ENCODE results near the gene CTNNA2. TPM values are rescaled to one million over a fixed set of nuclear protein-coding genes. Genes with fewer than 3 reads are reported as not detected.

The CTNNA2 gene
- total RNA-seq, 1 donor from 2014 or later, result not detected

DNA sequence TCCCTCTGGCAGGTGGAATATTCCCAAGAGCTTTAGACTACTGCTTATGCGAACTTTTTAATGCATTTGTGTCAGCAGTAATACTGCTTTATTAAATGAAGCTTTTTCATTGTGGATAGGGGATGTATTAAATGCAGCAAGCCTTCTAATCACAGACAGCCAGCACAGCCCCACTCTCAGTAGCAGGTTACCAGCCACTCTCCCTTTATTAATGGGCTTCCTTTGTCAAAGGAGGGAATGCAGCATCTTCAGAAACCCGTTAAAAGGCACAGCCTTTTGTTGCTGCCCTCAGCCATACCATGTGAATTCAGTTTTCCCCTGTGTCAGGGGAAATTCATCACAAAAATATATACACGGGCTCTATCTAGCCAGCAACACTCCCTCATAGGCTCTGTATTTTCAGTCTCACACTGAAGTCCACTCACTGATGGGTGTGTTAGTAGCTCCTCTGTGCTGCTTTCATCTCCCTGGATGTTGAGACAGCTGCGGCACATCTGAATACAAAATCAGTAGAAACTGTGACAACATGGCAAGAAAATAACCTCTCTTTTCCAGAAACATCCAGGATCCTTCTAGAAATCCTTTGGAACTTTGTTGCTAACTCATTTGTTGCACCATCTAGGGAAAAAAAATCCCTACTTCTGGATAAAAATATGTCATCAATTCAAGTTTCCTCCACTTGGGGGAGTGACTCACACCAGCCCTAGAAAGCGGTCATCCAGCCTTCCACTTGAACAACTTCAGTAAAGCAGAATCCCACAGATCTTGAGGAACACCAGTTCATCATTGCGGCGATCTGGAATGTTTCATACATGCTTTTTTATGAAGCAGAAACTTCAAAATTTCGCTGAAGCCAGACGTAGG lies 743.3 kb downstream of the CTNNA2 start:
- no peak for DNase-seq (ENCODE audit: low read depth, low spot score)

DNA sequence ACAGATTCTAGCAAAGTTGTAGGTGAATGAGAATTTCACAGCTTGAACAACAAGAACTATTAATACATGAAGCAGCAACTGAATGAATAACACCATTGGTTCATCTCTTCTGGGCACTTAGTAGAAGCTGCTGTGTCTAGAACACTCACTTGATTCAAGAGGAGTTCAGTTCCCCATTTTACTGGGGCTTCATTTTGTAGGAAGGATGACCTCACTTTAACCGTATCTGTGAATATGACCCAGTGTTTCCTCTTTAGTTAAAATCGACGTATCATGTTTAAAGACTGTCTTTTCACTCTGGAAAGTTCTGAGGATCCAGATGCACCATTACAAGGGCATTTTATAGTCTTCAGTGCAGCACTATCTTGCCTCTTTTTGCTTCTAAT lies 743.9 kb downstream of the CTNNA2 start:
- no peak for DNase-seq (ENCODE audit: low read depth, low spot score)

GRCh38 chr2:80257450-80257849 lies 744.6 kb downstream of the CTNNA2 start:
- DNase-seq (ENCODE audit: low read depth, low spot score), result no peak

GRCh38 chr2:80258341-80258740 lies 745.5 kb downstream of the CTNNA2 start:
- no peak for DNase-seq (ENCODE audit: low read depth, low spot score)

GRCh38 chr2:80258793-80259192 lies 745.9 kb downstream of the CTNNA2 start:
- DNase-seq (ENCODE audit: low read depth, low spot score), result no peak

DNA sequence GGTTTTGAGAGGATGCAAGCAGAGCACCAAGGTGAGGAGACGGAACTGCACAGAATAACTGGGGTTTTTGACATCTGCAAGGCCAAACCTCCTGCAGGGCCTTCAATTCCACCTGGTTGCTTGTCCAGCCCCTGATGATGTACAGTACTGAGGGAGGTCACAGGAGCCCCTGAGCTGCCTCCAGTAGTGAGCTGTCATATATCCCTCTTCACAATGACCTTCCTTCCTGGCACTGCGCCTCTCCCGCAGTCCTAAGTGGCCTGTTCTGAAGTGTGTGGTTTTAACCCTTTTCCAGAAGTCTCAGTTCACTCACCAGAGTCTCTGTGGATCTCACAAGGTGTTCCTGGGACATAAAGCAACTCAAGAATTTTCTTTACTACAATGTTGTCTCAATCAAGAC lies 746.4 kb downstream of the CTNNA2 start:
- DNase-seq (ENCODE audit: low read depth, low spot score), result no peak

DNA sequence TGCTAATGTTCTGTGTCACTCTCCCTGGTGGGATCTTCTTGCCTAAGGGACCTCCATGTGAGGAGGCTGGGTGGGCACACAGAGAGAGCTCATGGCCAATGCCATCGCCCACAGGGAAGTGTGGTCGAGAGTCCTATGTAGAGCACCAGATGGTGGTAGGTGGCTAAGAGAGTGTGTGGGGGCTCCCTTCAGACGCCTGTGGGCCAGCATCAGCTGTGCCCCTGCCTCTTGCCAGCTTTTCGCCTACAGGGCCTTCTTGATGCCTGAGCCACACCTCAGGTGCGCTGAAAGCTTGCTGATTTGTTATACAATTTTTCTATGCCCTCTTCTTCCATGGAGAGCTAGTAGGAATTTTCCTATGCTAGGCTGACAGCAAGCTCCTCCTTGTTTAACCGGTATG lies 753.4 kb downstream of the CTNNA2 start:
- DNase-seq (ENCODE audit: low read depth, low spot score), result no peak

DNA sequence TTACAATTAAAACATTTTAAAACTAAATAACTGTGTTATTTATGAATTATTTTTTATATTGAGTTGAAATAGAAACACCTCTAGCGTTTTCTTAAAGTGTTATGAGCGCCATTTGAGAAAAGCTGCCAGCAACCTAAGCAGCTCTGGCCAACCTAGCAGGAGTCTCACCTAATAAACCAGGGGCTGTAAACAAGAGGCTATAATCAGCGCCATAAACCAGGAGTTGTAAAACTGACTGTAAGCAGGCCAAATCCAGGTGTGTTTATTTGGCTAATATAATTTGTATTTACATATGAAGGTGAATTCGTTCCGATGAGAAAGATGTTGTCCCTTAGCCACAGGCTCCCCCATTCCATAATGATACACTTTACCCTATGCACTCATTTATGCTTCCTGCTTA lies 757.0 kb downstream of the CTNNA2 start:
- no peak for DNase-seq (ENCODE audit: low read depth, low spot score)

DNA sequence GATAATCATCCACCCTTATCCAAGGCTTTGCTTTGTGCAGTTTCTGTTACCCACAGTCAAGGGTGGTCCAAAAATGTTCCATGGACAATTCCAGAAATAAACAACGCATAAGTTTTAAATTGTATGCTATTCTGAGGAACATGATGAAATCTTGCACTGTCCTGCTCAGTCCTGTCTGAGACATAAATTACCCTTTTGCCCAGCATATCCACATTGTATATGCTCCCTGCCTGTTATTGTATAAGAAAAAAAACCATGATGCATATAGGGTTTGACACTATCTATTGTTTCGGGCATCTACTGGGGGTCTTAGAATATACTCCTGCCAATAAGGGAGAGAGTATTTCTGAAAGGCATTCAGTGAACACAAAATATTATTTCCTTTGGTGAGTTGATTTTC lies 767.7 kb downstream of the CTNNA2 start:
- DNase-seq (ENCODE audit: low read depth, low spot score), result no peak

GRCh38 chr2:80281049-80281448 lies 768.2 kb downstream of the CTNNA2 start:
- no peak for DNase-seq (ENCODE audit: low read depth, low spot score)

- DNase-seq (ENCODE audit: low read depth, low spot score), result no peak
Measured at GRCh38 chr2:80288576-80288975, 775.7 kb downstream of the CTNNA2 start.

DNA sequence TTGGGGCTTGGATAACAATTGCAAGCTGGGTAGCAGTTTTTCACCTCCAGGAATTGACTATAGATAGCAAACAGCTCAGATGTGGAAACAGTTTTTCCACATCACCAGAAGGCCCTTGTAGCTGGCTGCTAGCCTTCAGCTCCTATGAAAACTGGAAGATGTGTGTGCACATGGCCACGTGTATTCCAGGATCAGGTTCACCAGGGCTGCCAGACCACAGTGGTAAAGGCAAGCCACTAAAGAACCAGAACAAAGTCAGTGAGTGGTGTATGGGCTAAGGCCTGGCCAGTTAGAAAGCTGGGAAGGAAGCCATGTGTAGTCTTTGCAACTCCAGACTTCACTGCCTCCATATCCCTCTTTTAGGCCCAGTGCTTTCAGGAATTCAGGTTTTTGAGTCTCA lies 778.8 kb downstream of the CTNNA2 start:
- DNase-seq (ENCODE audit: low read depth, low spot score), result no peak

GRCh38 chr2:80292474-80292873 lies 779.6 kb downstream of the CTNNA2 start:
- no peak for DNase-seq (ENCODE audit: low read depth, low spot score)

DNA sequence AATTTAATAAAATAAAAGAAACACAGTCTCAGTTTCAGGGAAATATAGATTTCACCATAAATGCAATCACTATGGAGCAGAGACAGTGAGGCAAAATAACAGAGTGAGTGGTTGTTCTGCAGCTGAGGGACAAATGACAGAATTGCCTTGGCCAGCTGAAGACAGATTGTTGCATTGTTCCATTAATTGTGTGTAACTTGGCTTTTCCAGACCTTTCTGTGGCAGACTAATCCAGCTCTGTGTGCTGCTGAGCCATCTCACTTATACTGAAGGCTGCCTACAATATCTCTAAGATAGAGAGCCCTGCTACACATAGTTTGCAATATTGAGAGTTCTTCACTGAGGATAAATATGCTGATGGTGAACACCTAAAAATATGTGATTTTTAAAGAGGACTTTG lies 780.2 kb downstream of the CTNNA2 start:
- DNase-seq (ENCODE audit: low read depth, low spot score), result no peak

DNA sequence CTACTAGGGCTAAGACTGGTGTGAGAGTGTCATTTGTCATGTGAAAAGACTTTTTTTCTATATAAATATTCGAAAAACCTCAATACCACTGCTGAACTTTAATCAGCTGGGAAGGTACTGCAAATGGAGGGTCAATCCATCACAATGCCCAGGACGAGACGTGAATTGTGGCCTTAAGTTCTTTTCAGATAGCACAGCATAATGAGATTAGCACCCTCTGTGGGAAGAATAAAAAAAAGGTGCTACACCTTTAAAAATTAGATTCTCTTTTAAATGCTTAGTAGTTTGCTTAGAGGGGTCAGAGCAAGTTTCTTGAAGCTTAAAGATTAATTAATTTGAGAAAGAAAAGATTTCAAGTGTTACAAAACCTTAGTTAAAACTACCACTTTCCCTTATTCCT lies 786.1 kb downstream of the CTNNA2 start:
- DNase-seq (ENCODE audit: low read depth, low spot score), result no peak

- DNase-seq (ENCODE audit: low read depth, low spot score), result no peak
Measured at GRCh38 chr2:80299661-80300060, 786.8 kb downstream of the CTNNA2 start.

- DNase-seq (ENCODE audit: low read depth, low spot score), result no peak
Measured at GRCh38 chr2:80300346-80300745, 787.5 kb downstream of the CTNNA2 start.

DNA sequence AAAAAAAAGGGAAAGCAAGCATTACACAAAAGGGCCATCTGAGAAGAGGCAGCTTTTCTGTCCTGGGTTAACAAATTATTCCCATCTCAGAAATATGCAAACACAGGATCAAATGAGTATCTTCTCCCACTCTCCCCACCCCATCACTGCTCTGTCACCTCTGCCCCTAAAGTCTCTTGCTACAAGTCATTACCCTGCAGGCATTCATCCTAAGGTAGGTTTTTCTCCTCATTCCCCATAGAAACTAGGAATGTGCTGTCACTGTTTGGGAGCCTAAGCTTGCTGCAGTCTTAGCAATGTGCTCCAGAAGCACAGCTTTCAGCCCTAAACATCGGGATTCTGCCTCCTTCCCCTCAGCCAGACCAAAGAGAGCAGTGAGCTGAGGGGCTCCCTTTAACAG lies 788.1 kb downstream of the CTNNA2 start:
- DNase-seq (ENCODE audit: low read depth, low spot score), result no peak

- DNase-seq (ENCODE audit: low read depth, low spot score), result no peak
Measured at GRCh38 chr2:80302001-80302313, 789.1 kb downstream of the CTNNA2 start.

GRCh38 chr2:80302314-80303005 lies 789.6 kb downstream of the CTNNA2 start:
- DNase-seq (ENCODE audit: low read depth, low spot score), result no peak

DNA sequence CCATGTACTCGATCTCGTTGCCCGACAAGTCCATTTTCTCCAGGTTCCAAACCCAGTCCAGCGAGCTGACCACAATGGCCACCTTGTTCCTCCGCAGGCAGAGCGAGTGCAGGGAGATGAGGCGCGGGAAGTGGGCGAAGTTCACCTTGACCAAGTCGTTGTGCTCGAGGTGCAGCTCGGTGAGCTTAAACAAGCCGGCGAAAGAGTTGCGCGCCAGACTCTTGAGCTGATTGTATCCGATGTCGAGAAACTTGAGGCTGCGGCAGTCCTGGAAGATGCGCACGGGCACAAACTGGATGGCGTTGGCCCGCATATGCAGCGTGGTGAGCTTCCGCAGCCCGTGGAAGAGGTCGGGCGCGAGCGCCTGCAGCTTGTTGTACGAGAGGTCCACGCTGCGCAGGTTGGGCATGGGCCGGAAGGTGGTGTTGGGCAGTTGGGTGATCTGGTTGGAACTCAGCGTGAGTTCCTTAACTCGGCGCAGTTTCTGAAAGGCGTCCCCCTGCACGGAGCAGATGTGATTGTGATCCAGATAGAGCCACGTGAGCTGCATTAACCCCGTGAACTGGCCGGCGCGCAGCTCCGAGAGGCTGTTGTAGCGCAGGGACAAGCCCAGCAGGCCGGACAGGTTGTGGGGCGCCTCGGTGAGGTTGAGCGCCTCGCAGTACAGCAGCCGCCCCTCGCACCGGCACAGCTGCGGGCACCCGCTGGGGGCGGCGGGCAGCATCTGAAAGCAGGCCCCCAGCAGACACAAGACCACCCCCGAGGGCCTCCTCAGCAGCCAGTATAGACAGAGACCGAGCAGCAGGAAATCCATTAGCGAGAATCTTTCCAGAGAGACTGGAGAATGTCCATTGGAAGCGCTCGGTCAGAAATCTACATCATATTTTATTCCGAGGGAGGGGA lies 790.4 kb downstream of the CTNNA2 start:
- DNase-seq (ENCODE audit: low read depth, low spot score), result no peak
